GM23338 (cell line): ENCODE results near the gene LEMD1.
A peak's percentile ranks its signal among the peaks of the same experiment; 100 is the strongest.

Source experiments
- CREB1 ChIP-seq: fragments of 250-450 bp; sonication (Bioruptor Pico); IDR thresholded peaks from 2 replicates; pipeline ENCODE4 v1.5.0; 2020; ENCODE audit warnings: low read depth, mild to moderate bottlenecking, moderate library complexity
- EZH2 ChIP-seq: fragments of 200-600 bp; sonication (generic); IDR thresholded peaks from one replicate; pipeline ENCODE4 v1.8.0; 2017; ENCODE audit warnings: antibody characterized with exemption, mild to moderate bottlenecking, low read depth; ENCODE audit not compliant: unreplicated experiment
- EZH2phosphoT487 ChIP-seq: fragments of 200-600 bp; sonication (generic); IDR thresholded peaks from one replicate; pipeline ENCODE4 v1.8.1; 2018; ENCODE audit warnings: antibody characterized with exemption; ENCODE audit not compliant: unreplicated experiment
- JUNB ChIP-seq: IDR thresholded peaks from one replicate; pipeline ENCODE4 v1.6.1; 2016; ENCODE audit warnings: antibody characterized with exemption; ENCODE audit not compliant: unreplicated experiment
- POLR2AphosphoS5 ChIP-seq: IDR thresholded peaks from 2 replicates; pipeline ENCODE4 v1.6.1; 2016; ENCODE audit warnings: antibody characterized with exemption, low read depth
- ZNF331 ChIP-seq: fragments of 250-450 bp; sonication (Bioruptor Pico); IDR thresholded peaks from 2 replicates; pipeline ENCODE4 v1.5.0; 2020; ENCODE audit warnings: low read depth, mild to moderate bottlenecking, moderate library complexity
- TF ChIP-seq, protein P1 (sequence below), 2 experiments: fragments of 200-600 bp in 1 of 2; sonication (generic) in 1 of 2; conservative IDR thresholded peaks; 2 replicates each; pipeline versions ENCODE4 v1.5.1 to v1.6.1; 2016 to 2017; ENCODE audit warnings: antibody characterized with exemption in 2 of 2, low read depth in 2 of 2, mild to moderate bottlenecking in 2 of 2, moderate library complexity in 1 of 2
- TF ChIP-seq, protein P2 (sequence below): IDR thresholded peaks from one replicate; pipeline ENCODE4 v1.6.1; 2018; ENCODE audit warnings: antibody characterized with exemption; ENCODE audit not compliant: unreplicated experiment

DNA sequence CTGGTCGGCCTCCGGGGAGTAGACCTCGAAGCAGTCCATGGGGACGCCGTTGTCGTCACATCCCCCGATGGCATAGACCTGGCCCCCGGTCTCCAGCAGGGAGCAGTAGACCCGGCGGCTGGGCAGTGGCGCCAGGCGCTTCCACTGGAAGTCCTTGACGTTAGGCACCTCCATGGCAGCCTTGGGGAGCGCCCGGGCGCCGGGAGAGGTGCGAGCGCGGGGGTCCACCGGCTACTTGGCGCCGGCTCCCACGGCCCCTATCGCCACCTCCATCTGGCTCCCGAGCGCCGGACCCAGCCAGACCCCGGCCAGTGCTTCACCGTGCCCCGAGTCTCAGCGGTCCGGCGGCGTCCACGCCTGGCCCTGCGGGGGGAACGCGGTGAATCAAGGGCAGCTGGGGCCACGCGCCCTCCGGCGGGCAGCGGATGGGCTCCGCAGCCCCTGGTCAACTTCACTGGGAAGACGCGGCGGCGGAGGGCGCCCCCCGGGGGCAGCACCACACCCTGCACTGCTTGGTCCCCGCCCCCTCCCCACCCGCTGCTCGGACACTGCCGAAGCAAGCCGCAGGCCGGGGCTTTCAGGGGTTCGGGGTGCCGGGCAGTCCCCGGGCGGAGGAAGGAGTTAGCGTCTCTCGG lies 78.3 kb downstream of the LEMD1 start:
- TF ChIP-seq, protein P1, sequence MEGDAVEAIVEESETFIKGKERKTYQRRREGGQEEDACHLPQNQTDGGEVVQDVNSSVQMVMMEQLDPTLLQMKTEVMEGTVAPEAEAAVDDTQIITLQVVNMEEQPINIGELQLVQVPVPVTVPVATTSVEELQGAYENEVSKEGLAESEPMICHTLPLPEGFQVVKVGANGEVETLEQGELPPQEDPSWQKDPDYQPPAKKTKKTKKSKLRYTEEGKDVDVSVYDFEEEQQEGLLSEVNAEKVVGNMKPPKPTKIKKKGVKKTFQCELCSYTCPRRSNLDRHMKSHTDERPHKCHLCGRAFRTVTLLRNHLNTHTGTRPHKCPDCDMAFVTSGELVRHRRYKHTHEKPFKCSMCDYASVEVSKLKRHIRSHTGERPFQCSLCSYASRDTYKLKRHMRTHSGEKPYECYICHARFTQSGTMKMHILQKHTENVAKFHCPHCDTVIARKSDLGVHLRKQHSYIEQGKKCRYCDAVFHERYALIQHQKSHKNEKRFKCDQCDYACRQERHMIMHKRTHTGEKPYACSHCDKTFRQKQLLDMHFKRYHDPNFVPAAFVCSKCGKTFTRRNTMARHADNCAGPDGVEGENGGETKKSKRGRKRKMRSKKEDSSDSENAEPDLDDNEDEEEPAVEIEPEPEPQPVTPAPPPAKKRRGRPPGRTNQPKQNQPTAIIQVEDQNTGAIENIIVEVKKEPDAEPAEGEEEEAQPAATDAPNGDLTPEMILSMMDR (conservative IDR thresholded peaks at IDR 0.05; ENCODE audit: low read depth in 2 of 2) = peak; percentile 39 to 58; a peak in 3 of 4 replicates
- TF ChIP-seq POLR2AphosphoS5 (no peak), EZH2 (no peak), EZH2phosphoT487 (no peak), JUNB (no peak), ZNF331 (CRISPR knock-in tag) (no peak), CREB1 (CRISPR knock-in tag) (peak; percentile 58)
- TF ChIP-seq, protein P2, sequence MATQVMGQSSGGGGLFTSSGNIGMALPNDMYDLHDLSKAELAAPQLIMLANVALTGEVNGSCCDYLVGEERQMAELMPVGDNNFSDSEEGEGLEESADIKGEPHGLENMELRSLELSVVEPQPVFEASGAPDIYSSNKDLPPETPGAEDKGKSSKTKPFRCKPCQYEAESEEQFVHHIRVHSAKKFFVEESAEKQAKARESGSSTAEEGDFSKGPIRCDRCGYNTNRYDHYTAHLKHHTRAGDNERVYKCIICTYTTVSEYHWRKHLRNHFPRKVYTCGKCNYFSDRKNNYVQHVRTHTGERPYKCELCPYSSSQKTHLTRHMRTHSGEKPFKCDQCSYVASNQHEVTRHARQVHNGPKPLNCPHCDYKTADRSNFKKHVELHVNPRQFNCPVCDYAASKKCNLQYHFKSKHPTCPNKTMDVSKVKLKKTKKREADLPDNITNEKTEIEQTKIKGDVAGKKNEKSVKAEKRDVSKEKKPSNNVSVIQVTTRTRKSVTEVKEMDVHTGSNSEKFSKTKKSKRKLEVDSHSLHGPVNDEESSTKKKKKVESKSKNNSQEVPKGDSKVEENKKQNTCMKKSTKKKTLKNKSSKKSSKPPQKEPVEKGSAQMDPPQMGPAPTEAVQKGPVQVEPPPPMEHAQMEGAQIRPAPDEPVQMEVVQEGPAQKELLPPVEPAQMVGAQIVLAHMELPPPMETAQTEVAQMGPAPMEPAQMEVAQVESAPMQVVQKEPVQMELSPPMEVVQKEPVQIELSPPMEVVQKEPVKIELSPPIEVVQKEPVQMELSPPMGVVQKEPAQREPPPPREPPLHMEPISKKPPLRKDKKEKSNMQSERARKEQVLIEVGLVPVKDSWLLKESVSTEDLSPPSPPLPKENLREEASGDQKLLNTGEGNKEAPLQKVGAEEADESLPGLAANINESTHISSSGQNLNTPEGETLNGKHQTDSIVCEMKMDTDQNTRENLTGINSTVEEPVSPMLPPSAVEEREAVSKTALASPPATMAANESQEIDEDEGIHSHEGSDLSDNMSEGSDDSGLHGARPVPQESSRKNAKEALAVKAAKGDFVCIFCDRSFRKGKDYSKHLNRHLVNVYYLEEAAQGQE = no peak
